EL (cell line): ENCODE results near the gene CKAP4.

ENCODE experiments used
- DNase-seq: peaks from one replicate; pipeline ENCODE4 v3.0.0-alpha.2; 2016

Gene CKAP4

DNA sequence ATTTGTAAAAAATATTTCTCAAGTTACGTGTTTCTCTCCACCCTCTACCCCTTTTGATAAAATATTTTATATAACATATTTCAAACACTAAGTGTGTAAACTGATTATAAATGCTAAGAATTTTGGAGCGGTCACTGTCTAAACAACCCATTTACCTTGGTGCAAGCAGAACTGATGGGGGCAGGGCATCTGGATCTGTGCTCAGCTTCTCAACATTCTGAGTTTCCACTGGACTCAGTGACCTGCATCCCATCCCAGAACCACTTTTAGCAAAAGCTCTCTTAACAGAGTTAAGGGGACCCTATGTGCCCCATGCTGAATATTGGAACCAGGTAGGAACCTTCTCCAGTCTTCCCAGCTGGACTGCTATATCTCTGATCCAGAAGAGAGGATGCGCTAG, 53.5 kb downstream of the CKAP4 start:
- no peak for DNase-seq

DNA sequence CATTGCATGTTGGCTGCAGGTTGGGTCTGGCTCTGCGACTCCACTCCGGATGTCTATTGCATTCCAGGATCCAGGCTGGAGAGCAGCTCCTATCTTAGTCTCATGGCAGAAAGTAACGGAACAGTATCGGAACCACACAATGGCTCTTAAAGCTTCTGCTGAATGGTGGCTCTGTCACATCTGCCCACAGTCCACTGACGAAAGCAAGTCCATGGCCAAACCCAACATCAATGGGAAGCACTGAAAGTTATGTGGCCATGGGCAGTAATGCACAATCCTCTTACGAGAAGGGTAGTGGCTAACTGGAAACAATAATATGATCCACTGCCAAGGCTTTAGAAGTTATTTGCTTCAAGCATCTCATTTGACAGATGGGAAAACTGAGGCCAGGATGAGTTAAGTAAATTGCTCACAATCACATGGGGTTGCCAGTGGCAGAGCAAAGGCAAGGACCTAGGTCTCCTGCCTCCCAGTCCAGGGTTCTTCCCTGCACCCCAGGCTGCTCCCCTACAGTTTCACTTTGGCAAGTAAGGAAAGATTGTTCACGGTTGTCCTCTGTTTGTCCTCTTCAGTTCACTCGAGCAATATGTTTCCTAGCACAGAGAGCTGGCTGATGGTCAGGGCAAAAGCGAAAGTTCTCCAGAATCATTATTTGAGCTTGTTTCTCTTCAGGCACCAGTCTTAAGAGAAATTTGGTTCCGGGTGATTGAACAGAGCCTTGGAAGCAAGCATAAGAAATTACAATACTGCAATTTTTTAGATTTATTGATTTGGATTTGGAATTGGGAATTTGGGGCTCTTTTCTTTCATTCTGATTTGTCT, 54.2 kb downstream of the CKAP4 start:
- DNase-seq: no peak

DNA sequence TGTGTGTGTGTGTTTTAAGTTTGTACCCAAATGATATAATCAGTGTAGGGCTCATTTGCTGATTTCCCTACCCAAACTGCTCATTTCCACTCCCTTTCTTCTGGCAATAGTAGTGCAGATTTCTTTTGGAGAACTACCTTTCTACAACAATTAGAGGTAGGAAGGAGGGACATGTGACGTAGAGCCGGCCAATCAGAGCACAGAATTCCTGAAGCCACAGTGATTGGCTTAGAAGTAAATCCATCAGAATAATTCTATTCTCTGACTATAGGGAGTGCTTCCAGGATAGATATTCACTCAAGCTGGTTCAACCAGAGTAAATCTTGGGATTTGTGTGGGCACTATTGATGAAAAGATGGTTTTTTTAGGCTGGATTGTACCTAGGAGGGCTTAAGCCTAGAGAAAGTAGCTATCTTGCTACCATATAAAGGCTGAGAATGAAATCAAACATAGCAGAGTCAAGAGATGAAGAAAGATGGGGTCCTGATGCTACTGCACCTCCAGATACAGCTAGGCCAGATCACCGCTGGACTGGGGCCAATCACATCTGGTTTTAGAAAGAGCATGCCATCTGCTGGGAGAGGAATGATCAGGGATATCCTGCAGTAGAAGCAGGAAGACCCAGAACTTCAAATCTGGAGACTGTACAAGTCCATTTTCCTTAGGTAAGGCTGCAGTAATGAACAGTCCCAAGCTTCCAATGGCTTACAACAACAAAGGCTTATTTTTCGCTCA, 55.0 kb downstream of the CKAP4 start:
- no peak for DNase-seq

DNA sequence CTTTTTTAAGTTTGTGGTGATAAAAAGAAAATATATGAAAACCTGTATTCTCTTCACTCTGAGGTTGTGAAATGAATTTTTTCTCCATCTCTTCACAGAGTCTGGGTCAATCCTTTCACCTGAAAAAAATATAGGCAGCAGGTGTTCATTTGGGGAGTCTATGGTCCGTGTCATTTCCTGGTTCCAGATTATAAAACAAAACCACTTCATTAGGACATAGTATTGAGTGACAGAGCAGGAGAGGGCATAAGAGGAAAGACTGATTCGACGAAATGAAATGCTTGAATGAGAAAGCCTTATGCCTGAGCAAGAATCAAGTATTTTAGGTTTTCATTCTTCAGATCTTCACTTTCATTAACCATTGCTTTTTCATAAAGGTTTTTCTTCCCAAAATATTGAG, 57.2 kb downstream of the CKAP4 start:
- no peak for DNase-seq

DNA sequence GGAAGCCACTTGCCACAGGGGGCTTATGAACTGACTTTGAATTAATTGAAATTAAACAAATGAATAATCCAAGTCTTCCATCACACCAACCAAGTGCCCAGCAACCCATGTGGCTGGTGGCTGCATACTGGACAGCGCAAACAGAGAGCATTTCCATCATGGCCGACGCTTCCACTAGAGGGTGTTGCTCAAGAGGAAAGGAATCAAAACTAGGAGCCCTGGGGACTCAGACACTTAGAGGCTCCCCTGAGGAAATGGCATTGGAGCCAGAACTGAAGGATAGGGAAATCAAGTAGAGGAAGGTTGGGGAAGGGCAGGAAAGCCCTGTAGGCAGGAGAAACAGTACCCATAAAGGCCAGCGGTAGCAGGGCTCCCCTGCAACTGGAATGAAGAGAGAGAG, 58.5 kb downstream of the CKAP4 start:
- no peak for DNase-seq

DNA sequence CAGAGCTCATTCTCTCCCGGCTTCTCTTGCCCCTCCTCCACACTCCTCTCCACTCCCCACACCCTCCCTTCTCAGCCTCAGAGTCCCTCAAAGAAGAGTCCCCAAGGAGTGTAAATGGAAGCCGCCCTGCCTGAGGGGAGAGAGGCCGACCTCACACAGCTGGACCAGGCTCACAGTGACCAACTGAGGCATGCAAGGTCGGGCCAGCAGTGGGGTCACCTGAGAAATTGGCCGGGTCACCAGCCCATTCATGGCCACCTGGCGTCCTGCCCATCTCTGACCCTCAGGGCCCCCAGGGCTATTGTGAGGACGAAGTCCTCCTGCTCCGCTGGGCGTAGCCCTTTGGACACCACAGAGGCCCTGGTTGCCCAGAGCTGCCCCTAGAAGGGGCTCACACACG, 59.6 kb downstream of the CKAP4 start:
- no peak for DNase-seq
